Measurements from ENCODE around the gene SLC1A4. TPM values are rescaled to one million over a fixed set of nuclear protein-coding genes. Genes with fewer than 3 reads are reported as not detected.

The SLC1A4 gene
- polyA plus RNA-seq, 2 donors = 6.6 to 9.3 TPM

Other genes starting within 250 kb of the SLC1A4 start
- gene CEP68, start 67.0 kb downstream of the SLC1A4 start, polyA plus RNA-seq = 1 to 10 TPM; 3.3 to 4.3 TPM
- 100 to 1,000 TPM; 100 to 120 TPM for gene RAB1A, start 140.7 kb downstream of the SLC1A4 start, polyA plus RNA-seq
- 10 to 100 TPM; 58.4 to 73.8 TPM for gene ACTR2, start 238.4 kb downstream of the SLC1A4 start, polyA plus RNA-seq